ENCODE data around the gene NUDC. TPM values are rescaled to one million over a fixed set of nuclear protein-coding genes. Genes with fewer than 3 reads are reported as not detected.

Gene NUDC
- total RNA-seq, 1 donor from 2014 or later, result 49.6 TPM

GRCh38 chr1:26882696-26883463, 38.7 kb upstream of the NUDC start:
- no peaks in the 10 kb centered on the region for H3K27me3 ChIP-seq
- intact Hi-C loops (cut with DNase I), result loop anchor here (10.0 kb wide), 1 partner anchor 78 kb away; no protein-coding TSS in a partner anchor
- H3K36me3 ChIP-seq, result peaks cover 98% of the 10 kb centered on the region
- ATAC-seq (no peak), DNase-seq (no peak)
- no peaks in the 10 kb centered on the region for H3K4me1 ChIP-seq
- H3K27ac ChIP-seq, result no peak overlapping the region
- TF ChIP-seq, protein P1, sequence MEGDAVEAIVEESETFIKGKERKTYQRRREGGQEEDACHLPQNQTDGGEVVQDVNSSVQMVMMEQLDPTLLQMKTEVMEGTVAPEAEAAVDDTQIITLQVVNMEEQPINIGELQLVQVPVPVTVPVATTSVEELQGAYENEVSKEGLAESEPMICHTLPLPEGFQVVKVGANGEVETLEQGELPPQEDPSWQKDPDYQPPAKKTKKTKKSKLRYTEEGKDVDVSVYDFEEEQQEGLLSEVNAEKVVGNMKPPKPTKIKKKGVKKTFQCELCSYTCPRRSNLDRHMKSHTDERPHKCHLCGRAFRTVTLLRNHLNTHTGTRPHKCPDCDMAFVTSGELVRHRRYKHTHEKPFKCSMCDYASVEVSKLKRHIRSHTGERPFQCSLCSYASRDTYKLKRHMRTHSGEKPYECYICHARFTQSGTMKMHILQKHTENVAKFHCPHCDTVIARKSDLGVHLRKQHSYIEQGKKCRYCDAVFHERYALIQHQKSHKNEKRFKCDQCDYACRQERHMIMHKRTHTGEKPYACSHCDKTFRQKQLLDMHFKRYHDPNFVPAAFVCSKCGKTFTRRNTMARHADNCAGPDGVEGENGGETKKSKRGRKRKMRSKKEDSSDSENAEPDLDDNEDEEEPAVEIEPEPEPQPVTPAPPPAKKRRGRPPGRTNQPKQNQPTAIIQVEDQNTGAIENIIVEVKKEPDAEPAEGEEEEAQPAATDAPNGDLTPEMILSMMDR (IDR thresholded peaks at IDR 0.05), result no peak
- no peaks in the 10 kb centered on the region for H3K9me3 ChIP-seq
- no peak overlapping the region for H3K4me3 ChIP-seq

DNA sequence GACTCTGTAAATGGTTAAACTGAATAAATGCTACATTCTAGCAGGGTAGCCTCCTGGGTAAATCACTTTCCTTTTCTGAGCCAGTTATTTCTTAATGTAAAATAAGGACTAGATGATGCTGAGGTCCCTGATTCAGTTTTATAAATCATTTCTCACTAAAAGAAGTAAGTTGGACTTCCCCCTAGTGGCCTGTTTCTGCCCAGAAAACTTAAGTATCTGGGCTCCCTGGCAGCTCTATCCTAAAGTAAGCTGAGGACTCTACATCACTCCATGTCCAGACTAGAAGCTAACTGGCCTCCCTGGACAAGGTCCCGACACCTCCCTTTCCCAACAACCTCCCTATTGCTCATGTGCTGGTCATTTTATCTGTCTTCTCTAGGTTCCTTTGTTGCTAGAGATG, 34.4 kb upstream of the NUDC start:
- Histone ChIP-seq H3K36me3 (peaks cover 72% of the 10 kb centered on the region), H3K4me1 (peaks cover 11% of the 10 kb centered on the region), H3K27me3 (no peaks in the 10 kb centered on the region), H3K4me3 (no peak overlapping the region), H3K27ac (no peak overlapping the region), H3K9me3 (no peaks in the 10 kb centered on the region)
- ATAC-seq (no peak), DNase-seq (no peak)
- TF ChIP-seq, protein P1 (IDR thresholded peaks at IDR 0.05), result peak; percentile 39
- intact Hi-C loops (cut with DNase I), result loop anchor here (10.0 kb wide), 1 partner anchor 82 kb away; no protein-coding TSS in a partner anchor

GRCh38 chr1:26888231-26888630, 33.3 kb upstream of the NUDC start:
- no peak overlapping the region for H3K4me3 ChIP-seq
- TF ChIP-seq, protein P1 (IDR thresholded peaks at IDR 0.05), result no peak
- H3K4me1 ChIP-seq, result peaks cover 11% of the 10 kb centered on the region
- H3K36me3 ChIP-seq, result peaks cover 73% of the 10 kb centered on the region
- DNase-seq (no peak), ATAC-seq (no peak)
- H3K27ac ChIP-seq, result no peak overlapping the region
- H3K9me3 ChIP-seq, result no peaks in the 10 kb centered on the region
- intact Hi-C loops (cut with DNase I), result loop anchor here (10.0 kb wide), 1 partner anchor 83 kb away; no protein-coding TSS in a partner anchor
- H3K27me3 ChIP-seq, result no peaks in the 10 kb centered on the region

GRCh38 chr1:26889551-26890466, 31.7 kb upstream of the NUDC start, which contains the start of gene GPN2:
Gene GPN2, minus strand, starts transcription at chr1:26890283. Its CDS starts 187 bp downstream, at chr1:26890096.
- Histone ChIP-seq H3K9me3 (no peaks in the 10 kb centered on the region), H3K27ac (peak within 1 kb of the TSS; percentile 96), H3K4me1 (peaks cover 11% of the 10 kb centered on the region), H3K27me3 (no peaks in the 10 kb centered on the region), H3K36me3 (peaks cover 73% of the 10 kb centered on the region), H3K4me3 (peak within 1 kb of the TSS; percentile 99)
- TF ChIP-seq, protein P1 (IDR thresholded peaks at IDR 0.05), result no peak
- ATAC-seq (peak; percentile 96), DNase-seq (peak; percentile 89)
- intact Hi-C loops (cut with DNase I), result loop anchor here (10.0 kb wide), 1 partner anchor 85 kb away; no protein-coding TSS in a partner anchor

GRCh38 chr1:26890467-26890796, 31.1 kb upstream of the NUDC start:
- no peaks in the 10 kb centered on the region for H3K9me3 ChIP-seq
- peaks cover 11% of the 10 kb centered on the region for H3K4me1 ChIP-seq
- peaks cover 73% of the 10 kb centered on the region for H3K36me3 ChIP-seq
- peak overlapping the region; percentile 96 for H3K27ac ChIP-seq
- DNase-seq, result peak; percentile 68
- peak; percentile 19 for ATAC-seq
- intact Hi-C loops (cut with DNase I), result no loop called here
- peak overlapping the region; percentile 99 for H3K4me3 ChIP-seq
- no peaks in the 10 kb centered on the region for H3K27me3 ChIP-seq
- TF ChIP-seq, protein P1 (IDR thresholded peaks at IDR 0.05), result no peak
